Measurements from ENCODE around the gene PIP5K1B. TPM values are rescaled to one million over a fixed set of nuclear protein-coding genes. Genes with fewer than 3 reads are reported as not detected.

Gene PIP5K1B
- total and polyA plus RNA-seq, 2 experiments from 2014 or later: 1.3 to 2.8 TPM

GRCh38 chr9:68957479-68957878 is 252.4 kb downstream of the PIP5K1B start:
- Histone ChIP-seq H4K20me1 (replicated peaks; ENCODE audit: insufficient read depth) (no peaks in the 10 kb centered on the region), H3K27ac (ENCODE audit: low read depth) (no peak overlapping the region), H3K4me2 (no peak overlapping the region), H3K4me3 (no peak overlapping the region), H2AFZ (no peak overlapping the region), H3K79me2 (replicated peaks; ENCODE audit: insufficient read depth) (no peaks in the 10 kb centered on the region), H3K27me3 (ENCODE audit: insufficient read depth) (no peaks in the 10 kb centered on the region), H3F3A (replicated peaks; ENCODE audit: low read depth) (0 out of 2 replicates have a peak, but pooled peaks cover 2% of the 10 kb centered on the region), H3K4me1 (ENCODE audit: insufficient read depth) (peaks cover 5% of the 10 kb centered on the region; the same call in 1 of the 2 replicates), H3K9me2 (ENCODE audit: insufficient read depth) (no peaks in the 10 kb centered on the region), H3K36me3 (ENCODE audit: insufficient read depth) (no peaks in the 10 kb centered on the region)
- ATAC-seq: no peak
- Mint-ChIP-seq H3K9me3 (no peaks in the 10 kb centered on the region), H3K27me3 (ENCODE audit: insufficient read depth, low read depth, poor library complexity) (peaks cover 4% of the 10 kb centered on the region), H3K4me3 (no peak overlapping the region), H3K27ac (no peak overlapping the region), H3K36me3 (ENCODE audit: low read depth) (0 out of 3 replicates have a peak, but pooled peaks cover 4% of the 10 kb centered on the region), H3K4me1 (peaks cover 13% of the 10 kb centered on the region)
- no peak for DNase-seq (ENCODE audit: low spot score)
- TF ChIP-seq ETS1 (IDR thresholded peaks at IDR 0.05): no peak
- TF ChIP-seq POLR2AphosphoS5 (IDR thresholded peaks at IDR 0.05; ENCODE audit: low read depth): no peak
- no peak for TF ChIP-seq ZNF331 (CRISPR knock-in tag; IDR thresholded peaks at IDR 0.05; ENCODE audit: low read depth)

- Mint-ChIP-seq H3K27me3 (ENCODE audit: insufficient read depth, low read depth, poor library complexity) (peaks cover 1% of the 10 kb centered on the region), H3K27ac (peak overlapping the region; percentile 24; the same call in 1 of the 2 replicates), H3K4me3 (no peak overlapping the region), H3K9me3 (no peaks in the 10 kb centered on the region), H3K4me1 (peaks cover 5% of the 10 kb centered on the region; the same call in 1 of the 3 replicates), H3K36me3 (ENCODE audit: low read depth) (0 out of 3 replicates have a peak, but pooled peaks cover 4% of the 10 kb centered on the region)
- Histone ChIP-seq H3K4me3 (no peak overlapping the region), H3F3A (replicated peaks; ENCODE audit: low read depth) (no peaks in the 10 kb centered on the region), H2AFZ (no peak overlapping the region), H3K4me1 (ENCODE audit: insufficient read depth) (peaks cover 3% of the 10 kb centered on the region; the same call in 1 of the 2 replicates), H3K27me3 (ENCODE audit: insufficient read depth) (no peaks in the 10 kb centered on the region), H4K20me1 (replicated peaks; ENCODE audit: insufficient read depth) (no peaks in the 10 kb centered on the region), H3K36me3 (ENCODE audit: insufficient read depth) (no peaks in the 10 kb centered on the region), H3K79me2 (replicated peaks; ENCODE audit: insufficient read depth) (no peaks in the 10 kb centered on the region), H3K9me2 (ENCODE audit: insufficient read depth) (no peaks in the 10 kb centered on the region), H3K27ac (ENCODE audit: low read depth) (no peak overlapping the region), H3K4me2 (no peak overlapping the region)
- ATAC-seq (no peak), DNase-seq (ENCODE audit: low spot score) (no peak)
- TF ChIP-seq NANOG (IDR thresholded peaks at IDR 0.05; ENCODE audit: borderline replicate concordance) (no peak), REST (IDR thresholded peaks at IDR 0.05; ENCODE audit: unreplicated experiment) (no peak), POLR2AphosphoS5 (IDR thresholded peaks at IDR 0.05; ENCODE audit: low read depth) (no peak), ZNF462 (CRISPR knock-in tag; IDR thresholded peaks at IDR 0.05) (no peak), JUNB (IDR thresholded peaks at IDR 0.05; ENCODE audit: unreplicated experiment) (no peak), ETS1 (IDR thresholded peaks at IDR 0.05) (no peak), STAT1 (IDR thresholded peaks at IDR 0.05; ENCODE audit: unreplicated experiment) (no peak), ZNF114 (CRISPR knock-in tag; IDR thresholded peaks at IDR 0.05) (no peak), CREB1 (CRISPR knock-in tag; IDR thresholded peaks at IDR 0.05; ENCODE audit: low read depth) (no peak)
Measured at GRCh38 chr9:68961587-68961986, 256.5 kb downstream of the PIP5K1B start.

All from GM23338 (cell line).